ENCODE data around the gene SMARCD2. TPM values are rescaled to one million over a fixed set of nuclear protein-coding genes. Genes with fewer than 3 reads are reported as not detected.
"Not testable (repeated sequence)": the region's sequence is repeated elsewhere in the genome, so short reads cannot be mapped to it uniquely, and the experiment has no call there.

The SMARCD2 gene
- total RNA-seq (100 to 1,000 TPM; 105 to 110 TPM), polyA plus RNA-seq (100 to 1,000 TPM in 1 of 3 donors, 10 to 100 TPM in 2; 65.9 to 112 (median 91.5) TPM), total RNA-seq (118 to 142 (median 129) reads per million in 6 experiments)

- Mint-ChIP-seq H3K4me1 (peaks cover 24 to 52% (median 52%) of the 10 kb centered on the region in 4 donors), H3K9me3 (no peaks in the 10 kb centered on the region), H3K27ac (peak within 1 kb of the TSS; percentile 90 to 97 (median 94)), H3K27me3 (no peaks in the 10 kb centered on the region), H3K36me3 (peaks cover 0 to 4% (median 0%) of the 10 kb centered on the region in 3 donors), H3K4me3 (peak within 1 kb of the TSS; percentile 90 to 98 (median 94))
- POLR2A ChIA-PET: interaction anchor here (0.7 to 15.6 kb wide), 17 partner anchors 11 to 664 kb away, joined by 3 to 205 read pairs (median 4); partner anchors contain the start of genes CCDC47, CEP95, DDX42 and FTSJ3
- peak; percentile 94 to 99 (median 98) for DNase-seq
- ATAC-seq: peak; percentile 86 to 88
Measured at GRCh38 chr17:63842540-63843386, at the start of gene SMARCD2. Gene SMARCD2 (minus strand): TSS chr17:63842685. CDS start chr17:63842674, 11 bp downstream.

GRCh38 chr17:63889026-63889848 lies 46.8 kb upstream of the SMARCD2 start:
- peak in 4 of 10 donors; percentile 9 to 53 (median 28) for DNase-seq
- not testable (repeated sequence) for H3K9me3 Mint-ChIP-seq, H3K27me3 Mint-ChIP-seq, H3K4me3 Mint-ChIP-seq, H3K4me1 Mint-ChIP-seq, H3K36me3 Mint-ChIP-seq, H3K27ac Mint-ChIP-seq
- ATAC-seq: peak; percentile 71 to 78
- POLR2A ChIA-PET: interaction anchor here (0.7 kb wide), 1 partner anchor 131 kb away, joined by 3 read pairs; no protein-coding TSS in a partner anchor

- H3K9me3 Mint-ChIP-seq, ATAC-seq, H3K27me3 Mint-ChIP-seq, H3K27ac Mint-ChIP-seq, DNase-seq, H3K36me3 Mint-ChIP-seq, H3K4me3 Mint-ChIP-seq, POLR2A ChIA-PET: not testable (repeated sequence)
- H3K4me1 Mint-ChIP-seq: peaks cover 4 to 11% (median 9%) of the 10 kb centered on the region in 4 donors
Measured at GRCh38 chr17:63885119-63885518, 42.6 kb upstream of the SMARCD2 start.

GRCh38 chr17:63882626-63883126 lies 40.2 kb upstream of the SMARCD2 start:
- POLR2A ChIA-PET: interaction anchor here (0.6 to 0.7 kb wide), 2 partner anchors 144 to 1396 kb away, joined by 3 to 5 read pairs; no protein-coding TSS in a partner anchor
- DNase-seq, ATAC-seq, H3K27ac Mint-ChIP-seq, H3K36me3 Mint-ChIP-seq, H3K27me3 Mint-ChIP-seq, H3K9me3 Mint-ChIP-seq, H3K4me3 Mint-ChIP-seq, H3K4me1 Mint-ChIP-seq: not testable (repeated sequence)

- H3K4me3 Mint-ChIP-seq: no peak within 1 kb of the TSS
- ATAC-seq: peak; percentile 90 to 94
- no peaks in the 10 kb centered on the region for H3K36me3 Mint-ChIP-seq
- H3K27me3 Mint-ChIP-seq: peaks cover 0 to 2% (median 0%) of the 10 kb centered on the region in 5 donors
- POLR2A ChIA-PET: no interaction called here
- H3K4me1 Mint-ChIP-seq: peaks cover 0 to 6% (median 3%) of the 10 kb centered on the region in 4 donors
- H3K9me3 Mint-ChIP-seq: no peaks in the 10 kb centered on the region
- peak; percentile 39 to 73 (median 54) for DNase-seq
- H3K27ac Mint-ChIP-seq: peak within 1 kb of the TSS in 1 of 10 donors; percentile 72
Measured at GRCh38 chr17:63881935-63882601, 39.6 kb upstream of the SMARCD2 start, which contains the start of gene GH2. Gene GH2 (minus strand): TSS chr17:63881944. CDS start chr17:63881801, 143 bp downstream.

- DNase-seq, H3K9me3 Mint-ChIP-seq, H3K4me3 Mint-ChIP-seq, POLR2A ChIA-PET, H3K4me1 Mint-ChIP-seq, H3K27ac Mint-ChIP-seq, H3K36me3 Mint-ChIP-seq, H3K27me3 Mint-ChIP-seq, ATAC-seq: not testable (repeated sequence)
Measured at GRCh38 chr17:63881337-63881736, 38.9 kb upstream of the SMARCD2 start.

- Mint-ChIP-seq H3K27ac (no peak overlapping the region), H3K4me1 (peaks cover 0 to 7% (median 3%) of the 10 kb centered on the region in 4 donors), H3K36me3 (no peaks in the 10 kb centered on the region), H3K9me3 (no peaks in the 10 kb centered on the region), H3K27me3 (no peaks in the 10 kb centered on the region), H3K4me3 (no peak overlapping the region)
- ATAC-seq (no peak), DNase-seq (no peak)
- POLR2A ChIA-PET: no interaction called here
Measured at GRCh38 chr17:63880706-63881105, 38.2 kb upstream of the SMARCD2 start.

GRCh38 chr17:63878413-63878812 lies 35.9 kb upstream of the SMARCD2 start:
- H3K4me3 Mint-ChIP-seq, H3K36me3 Mint-ChIP-seq, DNase-seq, H3K9me3 Mint-ChIP-seq, H3K27me3 Mint-ChIP-seq, ATAC-seq, POLR2A ChIA-PET: not testable (repeated sequence)
- H3K27ac Mint-ChIP-seq: peak overlapping the region in 1 of 10 donors; percentile 50
- H3K4me1 Mint-ChIP-seq: peaks cover 0 to 12% (median 3%) of the 10 kb centered on the region in 4 donors

- ATAC-seq, H3K36me3 Mint-ChIP-seq, H3K9me3 Mint-ChIP-seq, DNase-seq, H3K4me3 Mint-ChIP-seq, H3K27ac Mint-ChIP-seq, H3K27me3 Mint-ChIP-seq, H3K4me1 Mint-ChIP-seq: not testable (repeated sequence)
- POLR2A ChIA-PET: interaction anchor here (0.6 kb wide), 1 partner anchor 229 kb away, joined by 3 read pairs; no protein-coding TSS in a partner anchor
Measured at GRCh38 chr17:63874693-63875092, 32.2 kb upstream of the SMARCD2 start.

- not testable (repeated sequence) for ATAC-seq, H3K27ac Mint-ChIP-seq, DNase-seq, H3K36me3 Mint-ChIP-seq, H3K4me1 Mint-ChIP-seq, H3K27me3 Mint-ChIP-seq, H3K9me3 Mint-ChIP-seq, H3K4me3 Mint-ChIP-seq
- POLR2A ChIA-PET: interaction anchor here (0.6 kb wide), 1 partner anchor 229 kb away, joined by 3 read pairs; no protein-coding TSS in a partner anchor
Measured at GRCh38 chr17:63874061-63874626, 31.7 kb upstream of the SMARCD2 start.

- POLR2A ChIA-PET, H3K9me3 Mint-ChIP-seq, H3K27me3 Mint-ChIP-seq, H3K4me1 Mint-ChIP-seq, DNase-seq, H3K27ac Mint-ChIP-seq, H3K36me3 Mint-ChIP-seq, H3K4me3 Mint-ChIP-seq, ATAC-seq: not testable (repeated sequence)
Measured at GRCh38 chr17:63873577-63873976, 31.1 kb upstream of the SMARCD2 start, which contains the start of gene CSH2. Gene CSH2 (minus strand): TSS chr17:63873677. CDS start chr17:63873614, 63 bp downstream.

Measured in naive thymus-derived CD8-positive, alpha-beta T cell (primary cell).